Skeletal muscle tissue (tissue), 4 donors: Measurements from ENCODE around the gene ZNF892. TPM values are rescaled to one million over a fixed set of nuclear protein-coding genes. Genes with fewer than 3 reads are reported as not detected.
"Not testable (repeated sequence)": the region's sequence is repeated elsewhere in the genome, so short reads cannot be mapped to it uniquely, and the experiment has no call there.

Experiments
- H3K27ac ChIP-seq: one replicate; pipeline ENCODE4 v1.7.0; 2013; ENCODE audit warnings: mild to moderate bottlenecking, low read depth, low read length, inconsistent platforms
- H3K27me3 ChIP-seq, 3 donors: one replicate each; pipeline ENCODE4 v1.7.0; 2013; ENCODE audit warnings: low read length in 3 of 3; ENCODE audit not compliant: control insufficient read depth in 3 of 3, insufficient read depth in 3 of 3
- H3K36me3 ChIP-seq, 3 donors: one replicate each; pipeline ENCODE4 v1.7.0; 2013; ENCODE audit warnings: low read length in 3 of 3; ENCODE audit not compliant: control insufficient read depth in 3 of 3, insufficient read depth in 3 of 3
- H3K4me1 ChIP-seq, 3 donors: one replicate each; pipeline ENCODE4 v1.7.0; 2013; ENCODE audit warnings: low read length in 3 of 3, mild to moderate bottlenecking in 3 of 3; ENCODE audit not compliant: control insufficient read depth in 3 of 3, insufficient read depth in 3 of 3
- H3K4me3 ChIP-seq, 3 donors: one replicate each; pipeline ENCODE4 v1.7.0; 2013; ENCODE audit warnings: low read length in 3 of 3
- H3K9ac ChIP-seq, 3 donors: one replicate each; pipeline ENCODE4 v1.7.0; 2013; ENCODE audit warnings: low read length in 3 of 3, mild to moderate bottlenecking in 3 of 3, moderate library complexity in 2 of 3, low read depth in 1 of 3
- H3K9me3 ChIP-seq, 3 donors: one replicate each; pipeline ENCODE4 v1.7.0; 2013; ENCODE audit warnings: low read length in 3 of 3; ENCODE audit not compliant: control insufficient read depth in 3 of 3
- total RNA-seq: library from RNA; depleted of rRNA; stranded (reverse); fragments of >200 nt; gene quantifications from one replicate; pipeline ENCODE4 v1.2.3, GENCODE V29; 2014
- donor health status: Osteomylitis.

The ZNF892 gene
- total RNA-seq, 1 donor from 2014 or later = 4.7 TPM

DNA sequence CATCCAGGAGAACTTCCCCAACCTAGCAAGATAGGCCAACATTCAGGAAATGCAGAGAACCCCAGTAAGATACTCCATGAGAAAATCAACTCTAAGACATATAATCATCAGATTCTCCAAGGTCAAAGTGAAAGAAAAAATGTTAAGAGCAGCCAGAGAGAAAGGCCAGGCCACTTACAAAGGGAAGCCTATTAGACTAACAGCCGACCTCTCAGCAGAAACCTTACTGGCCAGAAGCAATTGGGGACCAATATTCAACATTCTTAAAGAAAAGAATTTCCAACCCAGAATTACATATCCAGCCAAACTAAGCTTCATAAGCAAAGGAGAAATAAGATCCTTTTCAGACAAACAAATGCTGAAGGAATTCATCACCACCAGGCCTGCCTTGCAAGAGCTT, 34.8 kb downstream of the ZNF892 start:
- not testable (repeated sequence) for H3K4me3 ChIP-seq, H3K27ac ChIP-seq, H3K36me3 ChIP-seq, H3K9me3 ChIP-seq, H3K27me3 ChIP-seq, H3K9ac ChIP-seq, H3K4me1 ChIP-seq

Other genes starting within 250 kb of the ZNF892 start
- 4.2 TPM for gene MAL, start 181.8 kb upstream of the ZNF892 start, total RNA-seq
- gene MRPS5, start 85.7 kb upstream of the ZNF892 start, total RNA-seq = 36.5 TPM
- gene ZNF514, start 47.7 kb upstream of the ZNF892 start, total RNA-seq = 22.4 TPM
- 8.4 TPM for gene ZNF2, start 41.7 kb upstream of the ZNF892 start, total RNA-seq
- under 0.01 TPM for gene PROM2, start 66.9 kb downstream of the ZNF892 start, total RNA-seq
- gene KCNIP3, start 89.8 kb downstream of the ZNF892 start, total RNA-seq = 2.1 TPM
- gene FAHD2A, start 195.2 kb downstream of the ZNF892 start, total RNA-seq = 3.7 TPM